Epithelial cell of esophagus (primary cell): ENCODE data around the gene CYS1.

Experiments
- DNase-seq: peaks from one replicate; pipeline ENCODE4 v3.0.0; 2010; ENCODE audit warnings: low read depth
- H3K4me3 ChIP-seq: 2 replicates; pipeline ENCODE4 v1.5.1; 2011; ENCODE audit warnings: mild to moderate bottlenecking, low read length, control low read depth
- CTCF ChIP-seq: IDR thresholded peaks from 2 replicates; pipeline ENCODE4 v1.5.1; 2011; ENCODE audit warnings: low read depth, mild to moderate bottlenecking, low read length, control low read depth, inconsistent platforms; ENCODE audit not compliant: insufficient read depth; ENCODE audit errors: missing control alignments

The CYS1 gene

GRCh38 chr2:10064932-10065772 is 15.1 kb downstream of the CYS1 start:
- TF ChIP-seq CTCF, result no peak
- H3K4me3 ChIP-seq, result no peak overlapping the region
- no peak for DNase-seq

- TF ChIP-seq CTCF, result no peak
- DNase-seq, result no peak
- H3K4me3 ChIP-seq, result no peak overlapping the region
These were observed 16.6 kb downstream of the CYS1 start for GRCh38 chr2:10063566-10063965.

- no peak for DNase-seq
- no peak overlapping the region for H3K4me3 ChIP-seq
- no peak for TF ChIP-seq CTCF
These were observed 17.3 kb downstream of the CYS1 start for GRCh38 chr2:10062931-10063365.

GRCh38 chr2:10061221-10061925 is 18.8 kb downstream of the CYS1 start:
- no peak for DNase-seq
- no peak for TF ChIP-seq CTCF
- H3K4me3 ChIP-seq, result no peak overlapping the region

GRCh38 chr2:10059552-10060335 is 20.5 kb downstream of the CYS1 start:
- no peak for DNase-seq
- TF ChIP-seq CTCF, result no peak
- H3K4me3 ChIP-seq, result no peak overlapping the region

GRCh38 chr2:10059016-10059351 is 21.2 kb downstream of the CYS1 start:
- TF ChIP-seq CTCF, result no peak
- DNase-seq, result no peak
- H3K4me3 ChIP-seq, result no peak overlapping the region
